Posterior cingulate gyrus (tissue), 11 donors: ENCODE results near the gene SLC25A31.
A peak's percentile ranks its signal among the peaks of the same experiment; 100 is the strongest.

Experiments used
- DNase-seq, 10 donors: peaks; one replicate each; pipeline versions ENCODE4 v3.0.0 to v3.0.0-alpha.2; 2020 to 2021; ENCODE audit warnings: mixed read lengths in 3 of 10
- intact Hi-C: fragments of 100-400 bp; cut with DNase I; formaldehyde crosslinking; loops from one replicate; pipeline ENCODE4 v1.15.1; 2023

SLC25A31 gene

GRCh38 chr4:127730142-127730913 lies at the start of gene SLC25A31:
Gene SLC25A31, plus strand, starts transcription at chr4:127730400. Its CDS starts 146 bp downstream, at chr4:127730546.
- DNase-seq = peak in 2 of 10 donors; percentile 65 to 87
- intact Hi-C loops = no loop called here

GRCh38 chr4:127685292-127685691 lies 44.9 kb upstream of the SLC25A31 start:
- no peak for DNase-seq
- intact Hi-C loops = no loop called here

GRCh38 chr4:127686658-127687057 lies 43.5 kb upstream of the SLC25A31 start:
- intact Hi-C loops = no loop called here
- DNase-seq = no peak

DNA sequence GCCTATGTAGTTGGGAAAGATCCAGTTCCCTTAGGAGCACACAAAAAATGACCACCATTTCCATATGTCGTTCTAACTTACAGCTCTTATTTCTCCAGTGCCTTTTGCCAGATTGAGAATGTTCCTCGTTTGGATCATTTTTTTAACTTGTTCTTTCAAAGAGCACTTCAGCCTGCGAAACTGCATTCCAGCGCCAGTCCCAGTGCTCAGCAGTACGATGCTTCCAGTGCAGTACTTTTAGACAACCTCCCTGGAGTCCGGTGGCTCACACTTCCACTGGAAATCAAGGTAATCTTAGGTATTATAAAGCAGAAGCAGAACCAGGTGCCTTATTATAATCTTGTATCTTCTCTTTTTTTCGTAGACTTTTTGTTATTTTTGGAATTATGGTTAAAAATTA lies 42.6 kb upstream of the SLC25A31 start:
- intact Hi-C loops = no loop called here
- peak in 1 of 10 donors; percentile 50 for DNase-seq

GRCh38 chr4:127698789-127699200 lies 31.4 kb upstream of the SLC25A31 start:
- peak in 2 of 10 donors; percentile 34 to 49 for DNase-seq
- intact Hi-C loops = no loop called here

DNA sequence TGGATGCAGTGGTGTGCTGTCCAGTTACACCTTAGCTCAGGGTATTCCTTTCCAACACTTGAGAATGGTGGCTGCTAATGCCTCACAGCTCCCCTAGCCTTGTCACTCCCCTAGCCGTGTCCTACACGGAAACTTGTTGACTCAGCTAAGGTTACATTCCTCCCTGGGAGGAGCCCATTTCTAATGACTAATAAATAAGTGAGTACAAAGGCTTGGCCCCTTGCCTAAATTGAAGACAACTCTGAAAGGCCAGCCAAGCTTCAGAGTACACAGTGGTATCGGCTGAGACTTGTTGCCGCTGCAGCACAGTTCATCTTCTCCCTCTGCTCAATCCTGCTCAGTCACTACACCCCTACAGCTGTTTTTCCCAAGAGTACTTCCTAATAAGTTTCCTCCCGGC lies 21.2 kb upstream of the SLC25A31 start:
- peak in 1 of 10 donors; percentile 28 for DNase-seq
- intact Hi-C loops = no loop called here

GRCh38 chr4:127709456-127709855 lies 20.7 kb upstream of the SLC25A31 start:
- intact Hi-C loops = no loop called here
- DNase-seq = no peak

GRCh38 chr4:127731406-127731805 lies 1.2 kb downstream of the SLC25A31 start:
- peak in 1 of 10 donors; percentile 61 for DNase-seq
- intact Hi-C loops = no loop called here

DNA sequence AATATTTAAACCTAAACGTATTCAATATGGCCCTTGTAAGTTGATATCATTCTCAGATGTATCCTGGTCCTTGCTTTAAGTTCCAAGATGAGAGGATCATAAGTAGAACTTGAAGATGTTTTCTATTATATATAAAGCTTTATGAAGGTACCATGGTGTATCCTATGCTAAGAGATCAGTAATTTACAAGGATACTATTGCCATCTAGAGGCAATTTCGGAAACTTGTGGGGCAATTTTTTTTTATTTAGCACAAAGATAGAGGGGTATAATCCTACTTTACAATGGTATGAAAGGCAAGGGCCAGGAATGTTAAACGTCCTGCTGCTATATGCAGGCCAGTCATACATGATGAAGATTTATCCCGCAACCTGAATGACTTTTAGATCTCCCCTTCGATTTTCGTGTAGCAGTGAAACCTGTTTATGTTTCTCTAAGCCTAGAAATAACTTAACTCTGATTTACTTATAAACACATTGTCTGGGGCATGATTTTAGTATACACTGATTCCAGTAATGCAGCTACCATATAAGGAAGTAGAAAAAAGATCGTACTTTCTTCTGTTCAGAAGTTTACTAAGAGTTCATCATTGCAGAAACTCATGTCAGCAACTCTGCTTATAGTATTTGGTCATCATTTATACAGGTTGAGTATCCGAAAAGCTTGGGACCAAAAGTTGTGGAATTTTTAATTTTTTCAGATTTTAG lies 2.6 kb downstream of the SLC25A31 start:
- intact Hi-C loops = loop anchor here (1.0 kb wide), 1 partner anchor 127 kb away; no protein-coding TSS in a partner anchor
- DNase-seq = no peak

GRCh38 chr4:127734976-127735375 lies 4.8 kb downstream of the SLC25A31 start:
- intact Hi-C loops = no loop called here

DNA sequence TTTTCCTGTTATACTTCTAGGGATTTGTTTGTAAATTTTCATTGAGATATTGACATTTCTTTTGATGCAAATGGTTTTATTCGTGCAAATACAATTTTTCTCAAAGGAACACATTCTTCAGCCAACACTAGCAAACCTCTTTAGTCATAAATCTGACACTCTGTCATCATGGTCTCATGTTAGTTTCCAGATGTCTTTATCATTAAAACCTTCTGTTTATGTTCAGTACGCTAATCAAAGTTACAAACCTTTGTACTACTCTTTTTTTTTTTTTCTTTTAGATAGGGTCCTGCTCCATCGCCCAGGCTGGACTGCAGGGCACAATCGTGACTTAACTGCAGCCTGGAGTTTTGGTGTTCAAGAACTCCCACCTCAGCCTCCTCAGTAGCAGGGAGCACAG lies 7.1 kb downstream of the SLC25A31 start:
- intact Hi-C loops = no loop called here
- DNase-seq = no peak

More at GRCh38 chr4:127734976-127735375, 4.8 kb downstream of the SLC25A31 start:
- no peak for DNase-seq

GRCh38 chr4:127741247-127741646 lies 11.0 kb downstream of the SLC25A31 start:
- intact Hi-C loops = no loop called here
- no peak for DNase-seq

GRCh38 chr4:127747883-127748282 lies 17.7 kb downstream of the SLC25A31 start:
- intact Hi-C loops = no loop called here
- no peak for DNase-seq

DNA sequence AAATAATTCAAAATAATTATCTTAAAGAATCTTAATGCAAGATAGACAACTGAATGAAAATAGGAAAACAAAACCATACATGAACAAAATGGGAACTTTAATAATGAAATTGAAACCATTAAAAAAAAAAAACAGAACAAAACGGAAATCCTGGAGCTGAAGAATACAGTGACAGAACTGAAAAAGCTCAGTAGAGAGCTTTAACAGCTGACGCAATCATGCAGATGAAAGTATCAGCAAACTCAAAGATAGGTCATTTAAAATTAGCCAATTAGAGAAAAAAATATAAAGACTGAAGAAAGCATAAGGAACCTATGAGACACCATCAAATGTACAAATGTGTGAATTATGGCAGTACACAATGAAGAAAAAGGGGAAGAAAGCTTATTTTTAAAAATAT lies 18.8 kb downstream of the SLC25A31 start:
- DNase-seq = no peak
- intact Hi-C loops = no loop called here

DNA sequence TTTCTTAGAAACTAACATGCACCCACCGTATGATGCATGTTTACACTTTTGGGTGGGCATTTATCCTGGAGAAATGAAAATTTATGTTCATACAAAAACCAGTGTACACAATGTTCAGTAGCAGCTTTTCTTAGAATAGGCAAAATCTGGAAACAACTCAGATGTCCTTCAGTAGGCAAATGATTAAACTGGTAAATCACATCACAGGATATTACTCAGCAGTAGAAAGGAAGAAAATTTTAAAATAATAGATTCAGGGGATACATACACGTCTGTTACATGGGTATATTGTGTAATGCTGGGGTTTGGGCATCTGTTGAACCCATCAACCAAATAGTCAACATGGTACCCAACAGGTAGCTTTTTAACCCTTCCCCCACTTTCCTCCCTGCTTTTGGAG lies 26.7 kb downstream of the SLC25A31 start:
- DNase-seq = no peak
- intact Hi-C loops = no loop called here

GRCh38 chr4:127759228-127759820 lies 29.1 kb downstream of the SLC25A31 start:
- intact Hi-C loops = no loop called here

GRCh38 chr4:127759893-127760292 lies 29.7 kb downstream of the SLC25A31 start:
- DNase-seq = no peak
- intact Hi-C loops = no loop called here

More at GRCh38 chr4:127759228-127759820, 29.1 kb downstream of the SLC25A31 start:
- DNase-seq = no peak

- no peak for DNase-seq
- intact Hi-C loops = no loop called here
Measured at GRCh38 chr4:127771535-127772275, 41.5 kb downstream of the SLC25A31 start.

GRCh38 chr4:127772769-127773671 lies 42.8 kb downstream of the SLC25A31 start:
- no peak for DNase-seq
- intact Hi-C loops = no loop called here

DNA sequence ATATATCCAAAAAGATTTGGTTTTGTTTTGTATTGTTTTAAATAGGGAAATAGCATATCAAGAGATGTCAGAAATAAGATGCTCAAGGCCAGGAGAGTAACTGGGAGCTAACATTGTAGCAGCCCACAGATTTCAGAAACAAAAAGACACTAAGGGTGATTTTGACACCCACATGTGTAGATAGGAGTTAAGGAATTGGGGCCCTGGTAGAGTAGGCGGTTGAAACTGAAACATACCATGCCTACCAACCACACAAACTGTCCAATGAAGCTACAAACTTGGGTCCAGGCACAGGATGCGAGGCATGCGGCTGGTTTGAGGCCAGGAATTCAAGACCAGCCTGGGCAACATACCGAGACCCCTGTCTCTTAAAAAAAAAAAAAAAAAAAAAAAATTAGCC lies 45.6 kb downstream of the SLC25A31 start:
- no peak for DNase-seq
- intact Hi-C loops = no loop called here
